Kidney (tissue), 14 donors: ENCODE measurements around the gene EZR. TPM values are rescaled to one million over a fixed set of nuclear protein-coding genes. Genes with fewer than 3 reads are reported as not detected.

Experiments
- DNase-seq, 5 donors: peaks; one replicate each; pipeline ENCODE4 v3.0.0-alpha.2; 2013 to 2020
- FAIRE-seq: peaks from 2 replicates; lab custom pipeline; 2012; peaks lifted over from hg19 to GRCh38; lab: Jason Lieb, UNC
- H3K27ac ChIP-seq, 2 donors: one replicate each; pipeline ENCODE4 v1.7.0; 2013; ENCODE audit warnings: low read depth in 2 of 2, low read length in 2 of 2, inconsistent platforms in 1 of 2
- H3K27me3 ChIP-seq: one replicate; pipeline ENCODE4 v1.7.1; 2013; ENCODE audit warnings: low read length, inconsistent platforms; ENCODE audit not compliant: control insufficient read depth, insufficient read depth
- H3K36me3 ChIP-seq, 3 donors: one replicate each; pipeline versions ENCODE4 v1.7.0 to v1.7.1; 2013; ENCODE audit warnings: low read length in 3 of 3, control low read depth in 1 of 3, inconsistent platforms in 1 of 3; ENCODE audit not compliant: insufficient read depth in 3 of 3, control insufficient read depth in 2 of 3
- H3K4me1 ChIP-seq, 3 donors: one replicate each; pipeline versions ENCODE4 v1.7.0 to v1.7.1; 2013; ENCODE audit warnings: low read length in 3 of 3, inconsistent platforms in 1 of 3, low read depth in 1 of 3; ENCODE audit not compliant: control insufficient read depth in 2 of 3, insufficient read depth in 2 of 3
- H3K4me3 ChIP-seq, 3 donors: one replicate each; pipeline versions ENCODE4 v1.7.0 to v1.8.1; 2013; ENCODE audit warnings: low read length in 3 of 3, control low read depth in 1 of 3, inconsistent platforms in 1 of 3
- H3K9ac ChIP-seq, 3 donors: one replicate each; pipeline versions ENCODE4 v1.7.0 to v1.7.1; 2013; ENCODE audit warnings: low read length in 3 of 3, control low read depth in 1 of 3, inconsistent platforms in 1 of 3
- H3K9me3 ChIP-seq, 3 donors: one replicate each; pipeline versions ENCODE4 v1.7.0 to v1.7.1; 2013; ENCODE audit warnings: low read length in 3 of 3, control low read depth in 1 of 3, inconsistent platforms in 1 of 3; ENCODE audit not compliant: control insufficient read depth in 2 of 3, insufficient read depth in 1 of 3
- intact Hi-C: fragments of 100-400 bp; cut with DNase I; formaldehyde crosslinking; loops from one replicate; pipeline ENCODE4 v1.11.1; 2022
- polyA plus RNA-seq: library from polyadenylated mRNA; stranded (reverse); fragments of 350-450 nt; fragmentation: Illumina TruSeq; extraction: RNeasy Lipid Tissue Mini Kit (QIAGEN cat#74804); gene quantifications from one replicate; pipeline ENCODE4 v1.2.3, GENCODE V29; 2014; ENCODE audit warnings: low read depth, low replicate concordance; ENCODE audit not compliant: insufficient read depth
- total RNA-seq: library from RNA; stranded (reverse); fragmentation: NEBNext Ultra II Directional; extraction: Animal tissue kit (Norgen Biotek cat#: 25700); gene quantifications from one replicate; pipeline ENCODE4 v1.2.1, GENCODE V29; 2021
- TF ChIP-seq, protein P1 (sequence below): IDR thresholded peaks from 3 replicates; pipeline ENCODE4 v1.5.1; 2012; ENCODE audit warnings: mild to moderate bottlenecking, moderate library complexity, borderline replicate concordance; ENCODE audit not compliant: insufficient read depth; ENCODE audit errors: extremely low read depth
- donor health status: control.
- donor health status: control.
- donor health status: control.
- donor health status: control.
- donor health status: control.
- donor health status: DM: yes; HTN: yes; CAD: no.
- donor health status: Normal renal cell carcinoma (clear cell type).

EZR gene
- total and polyA plus RNA-seq, 2 donors from 2014 or later: 154 to 636 TPM

DNA sequence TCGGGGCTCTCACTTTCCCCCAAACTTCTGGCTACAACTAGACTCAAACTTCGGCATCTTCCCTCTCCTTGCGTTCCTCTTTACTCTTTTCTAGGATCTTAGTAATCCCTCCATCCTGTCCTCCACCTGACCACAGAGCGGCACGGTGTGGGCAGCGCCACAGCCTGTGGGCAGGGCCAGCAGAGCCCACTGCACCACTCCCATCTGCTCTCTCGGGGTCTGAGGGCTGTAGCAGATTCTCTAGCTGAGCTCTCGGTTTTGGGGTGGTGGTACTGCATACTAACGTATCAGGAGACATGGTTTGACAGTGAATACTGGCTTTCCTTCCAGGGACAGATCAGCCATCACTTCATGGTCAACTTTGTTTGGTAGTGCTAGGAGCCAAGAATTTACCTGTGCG, 57.4 kb downstream of the EZR start:
- TF ChIP-seq, protein P1, sequence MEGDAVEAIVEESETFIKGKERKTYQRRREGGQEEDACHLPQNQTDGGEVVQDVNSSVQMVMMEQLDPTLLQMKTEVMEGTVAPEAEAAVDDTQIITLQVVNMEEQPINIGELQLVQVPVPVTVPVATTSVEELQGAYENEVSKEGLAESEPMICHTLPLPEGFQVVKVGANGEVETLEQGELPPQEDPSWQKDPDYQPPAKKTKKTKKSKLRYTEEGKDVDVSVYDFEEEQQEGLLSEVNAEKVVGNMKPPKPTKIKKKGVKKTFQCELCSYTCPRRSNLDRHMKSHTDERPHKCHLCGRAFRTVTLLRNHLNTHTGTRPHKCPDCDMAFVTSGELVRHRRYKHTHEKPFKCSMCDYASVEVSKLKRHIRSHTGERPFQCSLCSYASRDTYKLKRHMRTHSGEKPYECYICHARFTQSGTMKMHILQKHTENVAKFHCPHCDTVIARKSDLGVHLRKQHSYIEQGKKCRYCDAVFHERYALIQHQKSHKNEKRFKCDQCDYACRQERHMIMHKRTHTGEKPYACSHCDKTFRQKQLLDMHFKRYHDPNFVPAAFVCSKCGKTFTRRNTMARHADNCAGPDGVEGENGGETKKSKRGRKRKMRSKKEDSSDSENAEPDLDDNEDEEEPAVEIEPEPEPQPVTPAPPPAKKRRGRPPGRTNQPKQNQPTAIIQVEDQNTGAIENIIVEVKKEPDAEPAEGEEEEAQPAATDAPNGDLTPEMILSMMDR: no peak
- Histone ChIP-seq H3K9ac (no peak overlapping the region), H3K4me1 (no peaks in the 10 kb centered on the region), H3K36me3 (peaks cover 0 to 14% (median 8%) of the 10 kb centered on the region in 3 donors), H3K27ac (no peak overlapping the region), H3K9me3 (no peaks in the 10 kb centered on the region), H3K4me3 (no peak overlapping the region), H3K27me3 (no peaks in the 10 kb centered on the region)
- intact Hi-C loops: no loop called here
- DNase-seq (no peak), FAIRE-seq (no peak)

DNA sequence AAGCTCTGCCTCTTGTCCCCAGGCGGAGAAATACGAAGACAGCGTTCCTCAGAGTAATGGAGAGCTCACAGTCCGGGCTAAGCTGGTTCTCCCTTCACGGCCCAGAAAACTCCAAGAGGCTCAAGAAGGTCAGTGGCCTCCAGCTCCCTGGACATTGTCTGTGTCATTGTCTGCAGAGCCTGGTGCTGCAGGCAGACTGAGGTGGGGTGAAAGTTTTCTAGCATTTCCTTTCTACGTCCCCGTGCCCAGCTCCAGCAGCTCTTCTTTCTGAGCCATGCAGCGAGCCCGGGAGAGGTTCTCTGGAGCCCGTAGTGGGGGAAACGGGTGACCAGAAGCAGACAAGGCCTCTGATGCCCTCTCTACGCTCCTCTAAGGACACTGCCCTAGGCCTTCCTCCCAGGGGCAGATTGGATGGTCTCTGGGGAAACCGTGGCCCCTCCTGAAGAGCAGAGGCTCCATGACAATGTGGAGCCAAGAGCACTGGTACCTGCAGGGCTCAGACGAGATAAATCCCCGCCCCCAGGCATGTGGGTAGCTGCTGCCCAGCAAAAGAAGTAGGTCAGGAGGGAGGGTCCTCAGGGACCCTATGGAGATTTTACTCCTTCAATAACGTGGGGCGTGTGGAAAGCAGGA, 58.4 kb downstream of the EZR start:
- H3K4me1 ChIP-seq: peaks cover 0 to 2% (median 0%) of the 10 kb centered on the region in 3 donors
- H3K36me3 ChIP-seq: peaks cover 0 to 4% (median 3%) of the 10 kb centered on the region in 3 donors
- TF ChIP-seq, protein P1: no peak
- H3K27me3 ChIP-seq: no peaks in the 10 kb centered on the region
- H3K27ac ChIP-seq: no peak overlapping the region
- DNase-seq (no peak), FAIRE-seq (no peak)
- intact Hi-C loops: no loop called here
- H3K4me3 ChIP-seq: no peak overlapping the region
- H3K9me3 ChIP-seq: no peaks in the 10 kb centered on the region
- H3K9ac ChIP-seq: no peak overlapping the region

DNA sequence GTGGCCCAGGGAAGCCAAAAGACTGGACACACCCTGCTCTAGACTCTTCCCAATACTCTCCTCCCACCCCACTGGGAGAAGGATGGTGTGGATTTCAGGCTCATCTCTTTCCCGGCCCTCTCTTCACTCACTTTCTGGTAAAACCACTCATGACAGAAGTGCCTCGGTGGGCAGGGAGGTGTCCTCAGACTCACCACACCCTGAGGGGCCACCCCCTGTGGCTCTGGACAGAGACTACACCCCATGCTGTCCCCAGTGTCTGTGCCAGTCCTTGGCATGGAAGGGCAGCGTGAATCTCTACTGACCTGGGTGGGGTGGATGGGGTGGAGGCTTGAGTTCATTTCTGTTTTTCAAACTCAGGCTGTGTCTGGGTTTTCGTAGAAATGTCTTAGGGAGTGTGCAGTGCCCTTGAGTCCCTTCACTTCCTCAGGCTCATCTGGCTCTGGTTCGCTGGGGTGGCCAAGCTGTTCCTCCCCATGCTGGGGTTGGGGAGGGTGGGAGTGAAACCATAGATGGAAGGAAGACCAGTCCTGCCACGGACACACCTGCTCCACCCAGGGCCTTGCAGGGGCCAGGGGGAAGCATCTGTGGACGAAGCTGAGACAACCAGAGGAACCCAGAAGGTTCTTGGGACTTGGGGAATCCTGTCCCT, 59.1 kb downstream of the EZR start:
- Histone ChIP-seq H3K9ac (no peak overlapping the region), H3K9me3 (no peaks in the 10 kb centered on the region), H3K27me3 (no peaks in the 10 kb centered on the region), H3K36me3 (no peaks in the 10 kb centered on the region), H3K4me1 (peaks cover 0 to 2% (median 0%) of the 10 kb centered on the region in 3 donors), H3K4me3 (no peak overlapping the region), H3K27ac (no peak overlapping the region)
- TF ChIP-seq, protein P1: no peak
- DNase-seq (no peak), FAIRE-seq (no peak)
- intact Hi-C loops: no loop called here
